GM13976 (cell line): Measurements from ENCODE around the gene MYNN.
"Not testable (repeated sequence)": the region's sequence is repeated elsewhere in the genome, so short reads cannot be mapped to it uniquely, and the experiment has no call there.

Source experiments
- DNase-seq: peaks from one replicate; pipeline ENCODE4 v3.0.0; 2012; ENCODE audit warnings: low spot score
- in situ Hi-C: fragments of 300-500 bp; cut with MboI; formaldehyde crosslinking; loops from one replicate; pipeline ENCODE4 v1.12.0; 2022; ENCODE audit warnings: low sequenced_read_pairs, mixed read lengths, inconsistent platforms; ENCODE audit not compliant: unreplicated experiment
- TF ChIP-seq, protein P1 (sequence below): IDR thresholded peaks from 2 replicates; pipeline ENCODE4 v1.5.1; 2012; ENCODE audit warnings: borderline replicate concordance, mild to moderate bottlenecking; ENCODE audit not compliant: insufficient read depth; ENCODE audit errors: extremely low read depth, missing control alignments, control extremely low read depth

MYNN gene

DNA sequence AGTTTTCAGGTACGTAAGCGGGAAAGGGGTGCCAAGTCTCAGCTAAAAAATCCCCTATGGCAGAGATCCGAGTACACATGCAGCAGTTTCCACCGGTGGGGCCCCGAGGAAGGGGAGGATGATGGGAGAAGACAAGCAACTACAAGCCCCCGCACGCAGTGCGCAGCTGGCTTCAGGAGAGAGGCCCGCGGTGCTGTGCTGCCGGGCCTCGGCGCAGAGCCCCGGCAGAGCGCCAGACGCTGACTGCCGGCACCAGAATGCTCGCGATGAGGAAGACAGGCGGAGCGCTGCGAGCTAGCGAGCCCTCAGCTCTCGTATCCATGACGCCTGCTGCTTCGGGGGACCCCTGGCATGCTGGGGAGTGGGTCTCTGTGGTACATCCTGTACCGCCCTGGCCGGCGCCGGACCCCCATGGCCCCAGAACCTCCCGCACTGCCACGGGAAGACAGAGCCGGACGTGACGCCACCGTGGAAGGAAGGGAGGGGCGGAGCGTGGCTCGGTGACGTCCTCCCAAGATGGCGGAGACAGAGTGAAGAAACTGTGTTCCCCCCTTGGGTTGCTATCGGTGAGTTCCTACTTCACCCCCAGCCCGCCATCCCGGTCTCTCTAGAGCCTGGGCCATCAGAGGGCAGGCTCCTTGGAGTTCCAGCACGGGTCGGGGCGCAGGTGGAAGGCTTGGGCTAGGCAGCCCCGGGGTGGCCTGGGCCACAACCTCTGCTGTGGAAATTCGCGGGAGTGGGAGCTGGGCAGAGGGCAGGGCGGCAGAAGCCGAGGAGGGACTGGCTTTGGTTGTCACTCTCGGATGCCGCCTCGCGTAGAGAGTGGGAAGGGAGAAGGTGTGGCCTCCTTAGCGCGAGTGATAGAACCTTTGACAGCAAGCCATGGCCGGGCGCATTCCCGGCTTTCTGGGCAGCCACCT lies at the start of gene MYNN:
Gene MYNN (plus strand): TSS at position 500 of the 920 bp plus-strand sequence. CDS start 900 bp downstream, outside the sequence.
- TF ChIP-seq, protein P1, sequence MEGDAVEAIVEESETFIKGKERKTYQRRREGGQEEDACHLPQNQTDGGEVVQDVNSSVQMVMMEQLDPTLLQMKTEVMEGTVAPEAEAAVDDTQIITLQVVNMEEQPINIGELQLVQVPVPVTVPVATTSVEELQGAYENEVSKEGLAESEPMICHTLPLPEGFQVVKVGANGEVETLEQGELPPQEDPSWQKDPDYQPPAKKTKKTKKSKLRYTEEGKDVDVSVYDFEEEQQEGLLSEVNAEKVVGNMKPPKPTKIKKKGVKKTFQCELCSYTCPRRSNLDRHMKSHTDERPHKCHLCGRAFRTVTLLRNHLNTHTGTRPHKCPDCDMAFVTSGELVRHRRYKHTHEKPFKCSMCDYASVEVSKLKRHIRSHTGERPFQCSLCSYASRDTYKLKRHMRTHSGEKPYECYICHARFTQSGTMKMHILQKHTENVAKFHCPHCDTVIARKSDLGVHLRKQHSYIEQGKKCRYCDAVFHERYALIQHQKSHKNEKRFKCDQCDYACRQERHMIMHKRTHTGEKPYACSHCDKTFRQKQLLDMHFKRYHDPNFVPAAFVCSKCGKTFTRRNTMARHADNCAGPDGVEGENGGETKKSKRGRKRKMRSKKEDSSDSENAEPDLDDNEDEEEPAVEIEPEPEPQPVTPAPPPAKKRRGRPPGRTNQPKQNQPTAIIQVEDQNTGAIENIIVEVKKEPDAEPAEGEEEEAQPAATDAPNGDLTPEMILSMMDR: no peak
- in situ Hi-C loops: no loop called here
- peak; percentile 88 for DNase-seq

DNA sequence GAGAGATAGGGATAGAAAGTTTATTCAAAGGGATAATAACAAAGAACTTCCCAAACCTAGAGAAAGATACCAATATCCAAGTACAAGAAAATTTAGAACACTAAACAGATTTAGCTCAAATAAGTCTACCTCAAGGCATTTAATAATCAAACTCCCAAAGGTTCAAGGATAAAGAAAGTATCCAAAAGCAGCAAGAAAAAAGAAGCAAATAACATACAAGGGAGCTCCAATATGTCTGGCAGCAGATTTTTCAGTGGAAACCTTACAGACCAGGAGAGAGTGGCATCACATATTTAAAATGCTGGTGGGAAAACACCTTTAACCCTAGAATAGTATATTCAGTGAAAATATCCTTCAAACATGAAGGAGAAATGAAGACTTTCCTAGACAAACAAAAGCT lies 41.3 kb upstream of the MYNN start:
- in situ Hi-C loops, DNase-seq: not testable (repeated sequence)

DNA sequence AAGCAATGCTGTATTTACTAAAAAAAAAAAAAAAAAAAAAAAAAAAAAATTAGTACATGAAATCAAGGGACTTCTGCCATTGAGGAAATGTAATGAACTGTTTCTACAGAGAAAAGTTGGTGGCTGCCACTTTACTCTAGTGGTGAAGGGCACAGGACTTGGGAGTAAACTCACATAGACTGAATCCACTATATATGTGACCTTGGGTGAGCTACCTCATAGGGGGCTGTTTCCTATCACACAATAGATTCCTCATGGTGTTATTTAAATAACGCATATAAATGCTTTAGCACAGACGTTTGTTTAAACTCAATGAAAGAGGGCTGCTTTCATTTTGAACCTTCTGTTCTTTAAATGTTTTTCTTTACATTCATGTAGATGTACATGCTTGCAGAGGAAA lies 34.1 kb upstream of the MYNN start:
- in situ Hi-C loops: no loop called here
- TF ChIP-seq, protein P1: no peak
- no peak for DNase-seq

DNA sequence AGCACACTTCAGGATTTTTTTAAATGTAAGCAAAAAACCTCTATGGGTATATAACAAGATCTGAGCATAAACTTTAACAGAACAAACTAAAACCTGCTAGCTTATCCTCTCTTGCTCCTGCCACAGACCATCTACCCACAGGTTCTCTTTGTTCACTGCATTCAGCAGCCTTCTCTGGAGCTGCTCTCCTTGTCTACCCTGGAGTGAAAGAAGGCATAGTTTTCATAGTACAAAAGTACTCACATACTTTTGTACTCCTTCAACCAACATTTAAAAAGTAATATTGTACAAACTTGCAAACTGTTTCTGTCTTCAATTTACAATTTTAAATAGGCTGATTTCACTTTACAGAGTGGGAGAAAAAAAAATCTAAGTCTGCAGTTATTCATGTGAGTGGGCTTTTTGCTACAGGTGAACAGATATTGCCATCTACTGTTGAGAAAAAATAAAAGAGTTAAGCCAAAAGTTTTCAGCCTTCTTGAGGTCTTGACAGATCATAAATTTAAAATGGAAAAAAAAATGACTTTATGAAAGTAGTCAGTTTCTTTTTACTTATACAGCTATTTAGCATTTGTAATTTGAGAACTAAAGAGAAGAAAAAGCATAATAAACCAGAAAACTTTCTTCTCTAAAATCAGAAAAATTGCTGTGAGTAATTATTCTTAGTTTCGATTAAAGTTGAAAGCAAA lies 28.7 kb upstream of the MYNN start:
- TF ChIP-seq, protein P1: peak; percentile 32
- in situ Hi-C loops: no loop called here
- DNase-seq: no peak

DNA sequence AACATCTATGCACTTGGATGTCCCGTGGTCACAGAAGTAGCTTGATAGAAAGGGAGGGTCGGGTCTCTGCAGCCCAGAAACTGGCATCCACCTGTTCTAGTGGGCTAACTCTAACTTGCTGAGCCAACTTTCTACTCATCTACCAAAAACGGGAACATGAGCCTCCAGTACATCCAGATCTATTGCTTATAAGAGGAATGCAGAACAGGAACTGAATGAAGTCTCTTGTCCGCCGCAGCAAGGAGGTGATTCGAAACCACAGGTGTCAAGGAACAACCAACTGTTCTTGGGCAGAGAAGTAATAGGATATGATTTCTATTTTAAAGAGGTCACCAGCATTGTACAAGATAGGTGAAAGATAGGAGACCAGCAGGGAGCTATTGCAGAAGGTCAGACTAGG lies 26.3 kb upstream of the MYNN start:
- DNase-seq: no peak
- TF ChIP-seq, protein P1: no peak
- in situ Hi-C loops: no loop called here

DNA sequence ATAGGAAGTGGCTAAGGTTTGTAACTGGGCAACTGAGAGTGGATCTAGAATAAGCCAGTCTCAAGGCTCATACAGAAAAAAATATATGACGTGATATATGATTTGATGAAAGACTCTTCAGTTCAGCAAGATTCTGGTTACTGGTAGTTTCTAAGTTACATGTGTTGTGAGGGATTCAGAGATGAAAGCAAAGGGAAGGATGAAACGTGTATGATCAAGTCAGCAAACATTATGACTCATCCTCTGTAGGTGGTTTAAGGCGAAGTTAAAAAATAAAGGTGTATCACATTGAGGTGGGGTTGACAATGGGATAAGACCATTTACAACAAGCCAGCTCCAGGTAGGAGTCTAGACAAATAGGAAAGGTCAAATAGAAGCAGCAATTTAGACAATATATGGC lies 24.5 kb upstream of the MYNN start:
- no peak for DNase-seq
- in situ Hi-C loops: no loop called here
- TF ChIP-seq, protein P1: no peak

DNA sequence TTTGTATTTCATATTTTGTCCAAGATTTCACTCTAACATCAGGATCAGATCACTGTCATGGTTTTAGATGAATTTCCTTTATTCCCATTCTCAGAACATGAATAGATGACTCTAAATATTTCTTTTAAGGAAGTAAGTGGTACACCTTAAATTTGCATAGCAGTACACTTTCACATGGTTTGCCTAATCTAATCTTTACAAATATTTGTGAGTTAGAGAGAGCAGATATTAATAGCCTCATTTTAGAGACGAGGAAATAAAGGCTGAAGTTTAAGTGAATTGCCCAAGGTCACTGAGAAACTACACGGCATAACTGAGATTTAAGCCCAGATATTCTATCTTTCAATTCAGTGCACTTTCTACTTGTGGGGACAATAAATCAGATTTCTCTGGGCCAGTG lies 22.5 kb upstream of the MYNN start:
- TF ChIP-seq, protein P1: no peak
- in situ Hi-C loops: no loop called here
- no peak for DNase-seq
